CD4-positive, alpha-beta T cell treated with Interleukin-6 at 100 ng/mL for 8 hours (primary cell): ENCODE measurements around the gene RER1.

ENCODE experiments used
- DNase-seq: peaks from one replicate; pipeline ENCODE4 v3.0.0-alpha.2; 2020; ENCODE audit warnings: mixed read lengths, low spot score

RER1 gene

DNA sequence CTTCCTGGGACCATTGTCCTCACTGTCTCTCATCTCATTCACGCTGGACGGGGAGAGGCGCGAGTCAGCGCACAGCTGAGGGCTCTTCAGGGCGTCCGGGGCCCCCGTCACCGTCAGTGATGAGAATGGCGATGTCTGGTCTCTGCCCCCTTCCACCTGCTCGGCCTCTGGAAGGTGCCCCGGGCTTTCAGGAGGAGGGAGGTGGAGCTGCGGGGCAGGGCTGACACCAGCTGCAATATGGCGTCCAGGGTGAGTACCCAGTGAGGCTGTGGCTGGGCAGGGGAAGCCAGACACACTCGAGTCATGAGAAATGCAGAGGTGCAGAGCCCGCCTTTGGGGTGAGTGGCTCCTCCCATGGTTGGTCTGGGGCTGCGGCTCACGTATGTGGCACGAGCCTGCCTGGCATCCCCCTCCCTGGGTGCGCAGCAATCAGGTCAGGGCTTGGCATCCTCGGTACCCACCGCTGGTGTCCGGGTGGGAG is 15.3 kb upstream of the RER1 start:
- DNase-seq, result no peak

GRCh38 chr1:2376931-2377672 is 14.5 kb upstream of the RER1 start:
- DNase-seq, result no peak

- DNase-seq, result no peak
Measured at GRCh38 chr1:2377751-2378440, 13.7 kb upstream of the RER1 start.

DNA sequence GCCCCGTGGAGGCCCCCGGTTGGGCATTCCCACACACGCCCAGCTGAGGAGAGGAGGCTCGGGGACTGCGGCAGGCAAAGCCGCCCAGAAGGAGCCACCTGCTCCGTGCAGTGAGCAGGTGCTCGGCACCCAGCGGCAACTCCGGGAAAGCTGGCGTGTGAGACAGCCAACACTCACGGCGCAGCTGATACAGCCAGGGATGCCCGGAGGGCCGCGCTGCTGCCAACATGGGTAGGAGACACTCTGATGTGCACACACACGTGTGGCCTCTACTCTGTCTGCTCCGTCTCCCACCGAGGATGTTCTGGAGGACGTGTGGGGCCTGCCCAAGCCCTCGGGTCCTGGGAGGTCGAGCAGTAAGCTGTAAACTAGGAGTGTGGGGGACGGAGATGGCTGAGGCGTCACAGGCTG is 13.2 kb upstream of the RER1 start:
- no peak for DNase-seq

DNA sequence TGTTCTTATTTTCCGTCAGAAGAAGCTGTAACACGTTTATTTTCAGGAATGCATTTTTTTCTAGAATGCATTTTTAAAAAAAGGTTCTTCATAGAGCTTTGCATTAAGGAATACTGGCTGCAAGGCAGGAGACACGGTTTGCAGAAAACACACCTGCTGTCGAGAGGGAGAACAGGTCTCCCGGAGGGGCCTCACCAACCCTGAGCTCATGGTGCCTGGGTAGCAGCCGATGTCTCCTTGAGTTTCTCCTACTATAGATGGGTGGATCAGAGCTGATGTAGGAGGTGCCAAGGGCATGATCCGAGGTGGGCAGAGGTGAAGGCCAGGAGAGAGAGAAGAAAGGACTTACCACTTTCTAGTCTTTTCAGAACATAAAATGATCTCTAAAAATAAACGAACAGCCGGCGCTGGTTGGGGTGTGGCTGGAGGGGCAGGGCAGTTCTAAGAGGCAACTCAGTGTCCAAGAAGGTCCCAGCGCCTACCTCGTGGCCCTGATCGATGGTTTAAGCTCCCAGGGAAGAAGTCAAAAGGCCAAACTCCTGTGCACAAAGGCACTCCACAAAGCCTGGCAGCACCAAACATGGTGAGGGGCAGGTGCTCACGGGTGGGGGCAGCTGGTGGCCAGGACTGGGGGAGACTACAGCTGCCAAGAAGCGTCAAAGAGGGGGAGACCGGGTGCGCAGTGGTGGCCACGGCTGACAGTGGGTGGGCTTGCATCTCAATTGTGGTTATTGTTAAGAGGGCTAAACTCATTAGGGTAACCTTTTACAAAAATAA is 12.5 kb upstream of the RER1 start:
- DNase-seq, result no peak

DNA sequence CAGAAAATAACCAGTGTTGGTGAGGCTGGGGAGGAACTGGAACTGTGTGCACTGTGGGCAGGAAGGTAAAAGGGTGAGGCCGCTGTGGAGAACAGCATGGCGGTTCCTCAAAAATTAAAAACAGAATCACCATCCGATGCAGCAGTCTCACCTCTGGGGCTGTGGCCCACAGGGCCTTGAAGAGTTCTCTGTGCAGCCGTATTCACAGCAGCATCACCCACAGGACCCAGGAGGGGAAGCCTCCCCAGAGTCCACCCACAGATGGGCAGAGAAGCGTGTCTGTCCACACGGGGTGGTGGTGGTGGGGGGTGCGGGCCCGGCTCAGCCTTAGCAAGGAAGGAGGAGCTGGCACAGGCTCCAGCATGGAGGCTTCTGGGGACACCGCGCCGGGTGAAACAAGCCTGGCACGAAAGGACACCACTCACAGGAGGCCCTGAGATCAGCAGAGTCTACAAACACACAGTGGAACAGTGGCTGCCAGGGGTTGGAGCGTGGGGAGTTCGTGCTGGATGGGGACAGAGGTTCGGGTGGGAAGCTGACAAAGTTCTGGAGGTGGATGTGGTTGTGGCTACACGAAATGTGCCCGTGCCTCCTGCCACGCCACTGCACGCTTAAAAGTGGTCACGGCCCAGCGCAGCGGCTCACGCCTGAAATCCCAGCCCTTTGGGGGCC is 11.8 kb upstream of the RER1 start:
- DNase-seq, result no peak

GRCh38 chr1:2380816-2381591 is 10.6 kb upstream of the RER1 start:
- no peak for DNase-seq

GRCh38 chr1:2381741-2382620 is 9.7 kb upstream of the RER1 start:
- peak; percentile 71 for DNase-seq

DNA sequence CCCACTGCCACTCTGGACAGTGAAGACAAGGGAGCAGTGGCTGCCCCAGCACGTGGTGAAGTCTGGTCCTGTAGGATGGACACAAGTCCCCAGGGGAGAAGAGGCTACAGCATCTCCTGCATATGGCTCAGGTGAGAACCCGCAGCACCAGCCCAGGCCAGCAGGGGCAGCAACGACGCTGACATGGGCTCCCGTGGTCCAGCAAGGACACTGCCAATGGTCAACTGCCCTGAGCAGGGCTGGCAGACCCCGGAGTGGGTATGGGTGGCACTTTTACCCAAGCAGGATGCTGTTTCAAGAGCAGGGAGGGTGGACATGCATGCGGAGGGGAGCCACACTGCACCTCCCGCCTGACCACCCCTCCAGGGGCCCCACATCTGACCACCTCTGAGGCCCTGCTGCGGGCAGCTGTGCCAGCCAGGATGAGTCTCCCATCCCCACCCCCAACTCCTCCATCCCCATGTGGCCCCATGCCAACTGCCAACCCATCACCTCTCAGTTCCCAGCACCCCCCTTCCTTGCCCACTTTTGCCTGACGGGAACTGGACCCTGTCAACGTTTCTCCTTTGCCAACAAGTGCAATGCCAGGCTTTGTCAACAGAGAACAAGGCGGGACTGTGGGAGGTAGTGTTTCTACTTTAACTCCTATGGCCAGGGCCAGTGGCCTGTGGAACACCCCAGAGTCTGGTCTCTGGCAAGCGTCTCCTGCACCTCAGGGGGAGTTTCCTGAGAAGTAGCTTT is 8.8 kb upstream of the RER1 start:
- DNase-seq, result no peak

DNA sequence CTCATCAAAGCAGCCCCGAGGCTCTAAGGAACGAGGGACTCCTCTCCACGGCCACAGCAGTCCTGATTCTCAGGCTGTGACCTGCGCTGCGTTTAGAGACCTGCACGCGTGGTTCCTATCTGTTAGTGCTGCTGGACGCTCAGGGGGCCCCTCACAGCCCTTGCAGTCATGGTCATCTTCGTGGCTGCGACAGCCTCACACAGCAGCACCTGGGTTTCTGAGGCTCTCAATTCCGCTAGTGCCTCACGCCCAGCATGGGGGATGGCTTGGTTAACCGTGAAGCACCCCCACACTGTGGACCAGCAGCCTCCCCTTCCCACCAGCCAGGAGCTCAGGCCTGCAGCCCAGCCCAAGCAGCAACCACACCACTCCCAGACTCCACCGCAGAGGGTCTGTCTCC is 8.1 kb upstream of the RER1 start:
- no peak for DNase-seq

GRCh38 chr1:2384130-2384860 is 7.3 kb upstream of the RER1 start:
- DNase-seq, result no peak

DNA sequence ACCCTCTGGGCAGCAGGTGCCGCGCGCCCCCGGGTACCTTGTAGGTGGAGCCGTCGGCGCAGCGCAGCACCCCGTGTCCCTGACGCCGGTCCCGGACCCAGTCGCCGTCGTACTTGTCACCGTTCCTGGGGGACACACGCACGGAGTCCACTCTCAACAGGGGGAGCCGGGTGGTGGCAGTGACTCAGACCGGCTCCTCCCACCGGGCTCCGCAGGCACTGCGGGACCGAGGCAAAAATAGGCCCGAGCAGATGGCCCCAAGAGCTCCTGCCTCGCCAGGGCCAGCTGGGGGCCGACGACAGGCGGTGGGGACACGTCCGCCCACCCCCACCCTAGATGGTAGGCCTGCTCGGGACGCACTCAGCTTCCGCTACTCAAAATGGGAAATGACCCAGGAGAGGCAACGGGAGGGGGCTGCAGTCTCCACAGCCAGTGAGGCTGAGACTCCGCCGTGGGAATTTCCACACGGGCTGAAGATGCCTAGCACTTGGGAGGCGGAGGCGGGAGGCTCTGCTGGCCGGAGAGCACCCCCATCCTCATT is 6.6 kb upstream of the RER1 start:
- DNase-seq, result no peak

DNA sequence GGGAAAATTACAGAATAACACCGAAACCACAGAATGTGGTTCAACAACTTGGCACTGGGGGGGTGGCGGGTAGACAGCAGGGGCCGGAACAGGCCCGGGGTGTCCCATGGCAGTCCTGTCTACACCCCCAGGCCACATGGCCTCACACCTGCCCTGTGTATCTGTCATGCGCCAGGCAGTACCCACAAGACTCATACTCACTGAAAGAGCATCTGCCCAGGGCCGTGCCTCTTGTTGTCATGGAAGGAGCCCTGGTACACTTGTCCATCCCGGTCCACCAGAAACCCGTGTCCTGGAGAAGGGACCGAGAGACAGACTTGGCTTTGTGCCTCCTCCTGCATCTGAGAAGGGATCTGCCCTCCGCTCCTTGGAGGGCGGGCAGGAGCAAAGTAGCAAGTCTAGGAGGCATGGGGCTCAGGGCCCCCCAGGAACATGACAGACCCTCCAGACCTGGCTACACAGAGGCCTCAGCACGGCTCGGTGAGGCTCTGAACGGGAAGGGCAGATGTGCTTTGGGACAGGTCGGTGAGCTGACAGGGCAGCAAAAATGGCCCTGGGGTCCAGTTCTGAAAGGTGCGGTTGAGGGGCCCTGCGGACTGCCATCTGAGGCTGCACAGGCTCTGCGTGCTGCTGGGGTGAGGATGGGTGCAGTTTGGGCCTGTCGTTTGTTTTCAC is 5.9 kb upstream of the RER1 start:
- no peak for DNase-seq

GRCh38 chr1:2386636-2387611 is 4.7 kb upstream of the RER1 start:
- no peak for DNase-seq

DNA sequence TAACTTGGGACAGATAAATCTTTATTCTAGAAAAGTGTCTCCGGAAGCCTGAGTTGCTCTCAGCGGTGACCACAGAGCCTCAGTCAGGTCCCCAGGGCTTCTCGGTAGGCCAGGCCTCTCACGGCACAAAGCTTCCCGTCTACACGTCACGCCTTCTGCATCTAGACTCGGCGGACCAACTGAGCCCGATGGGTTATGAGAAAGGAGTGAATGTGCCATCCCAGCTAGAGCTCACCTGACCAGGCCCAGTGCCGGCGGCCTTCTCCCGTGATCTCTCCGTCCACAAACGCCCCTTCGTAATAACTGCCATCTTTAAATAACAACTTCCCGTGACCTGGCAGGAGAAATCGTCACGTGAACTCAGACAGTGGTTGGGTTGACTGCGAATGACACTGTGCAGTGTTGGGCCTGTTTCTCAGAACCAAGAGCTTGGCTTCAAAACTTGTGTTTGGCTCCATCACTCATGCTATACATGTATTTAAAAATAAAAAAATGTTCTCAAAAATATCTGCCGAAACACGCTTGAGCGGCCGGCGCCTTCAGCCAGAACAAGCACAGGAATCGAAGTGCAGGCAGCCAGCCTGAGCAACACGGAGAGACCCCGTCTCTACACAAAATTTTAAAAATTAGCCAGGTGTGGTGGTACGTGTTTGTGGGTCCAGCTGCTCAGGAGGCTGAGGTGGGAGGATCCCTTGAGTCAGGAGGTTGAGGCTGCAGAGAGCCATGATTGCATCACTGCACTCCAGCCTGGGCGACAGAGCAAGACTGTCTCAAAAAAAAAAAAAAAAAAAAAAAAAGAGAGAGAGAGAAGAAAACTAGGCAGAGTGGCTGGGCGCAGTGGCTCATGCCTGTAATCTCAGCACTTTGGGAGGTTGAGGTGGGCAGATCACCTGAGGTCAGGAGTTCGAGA is 3.4 kb upstream of the RER1 start:
- no peak for DNase-seq

DNA sequence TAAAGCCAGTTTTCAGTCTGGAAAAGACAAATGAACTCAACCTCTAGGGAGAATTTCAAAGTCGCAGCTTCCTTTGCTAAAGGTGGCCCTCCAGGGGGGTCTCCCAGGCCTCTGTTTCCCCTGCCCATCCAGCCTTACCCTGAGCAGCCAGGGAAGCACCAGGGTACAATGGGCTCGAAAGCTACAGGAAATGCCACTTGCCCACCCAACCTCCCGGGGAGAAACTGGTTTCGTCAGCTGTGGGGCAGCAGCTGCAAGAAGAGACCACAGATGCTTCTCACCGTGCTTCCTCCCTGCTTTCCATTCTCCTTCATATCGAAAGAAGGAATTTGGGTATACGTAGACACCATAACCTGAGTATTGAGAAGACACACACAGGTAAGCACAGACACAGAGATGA is 2.0 kb upstream of the RER1 start:
- DNase-seq, result no peak
